RPMI8226 (cell line): ENCODE data around the gene CLIP3.

Experiments used
- DNase-seq: peaks from one replicate; pipeline ENCODE4 v3.0.0-alpha.2; 2015

CLIP3 gene

GRCh38 chr19:35975608-35976214, 57.0 kb downstream of the CLIP3 start:
- peak; percentile 37 for DNase-seq

GRCh38 chr19:35973487-35973886, 59.2 kb downstream of the CLIP3 start:
- no peak for DNase-seq

GRCh38 chr19:35966771-35967170, 65.9 kb downstream of the CLIP3 start:
- DNase-seq = no peak
